Loucy (cell line): Measurements from ENCODE around the gene SPATA17.

ENCODE experiments used
- EZH2phosphoT487 ChIP-seq: fragments of 200-600 bp; IDR thresholded peaks from 2 replicates; pipeline ENCODE4 v1.6.1; 2018; ENCODE audit warnings: antibody characterized with exemption, mild to moderate bottlenecking, moderate library complexity, borderline replicate concordance
- TF ChIP-seq, protein P1 (sequence below): fragments of 200-600 bp; sonication (generic); conservative IDR thresholded peaks from 2 replicates; pipeline ENCODE4 v1.5.1; 2014; ENCODE audit warnings: mild to moderate bottlenecking, antibody characterized with exemption, low read length

DNA sequence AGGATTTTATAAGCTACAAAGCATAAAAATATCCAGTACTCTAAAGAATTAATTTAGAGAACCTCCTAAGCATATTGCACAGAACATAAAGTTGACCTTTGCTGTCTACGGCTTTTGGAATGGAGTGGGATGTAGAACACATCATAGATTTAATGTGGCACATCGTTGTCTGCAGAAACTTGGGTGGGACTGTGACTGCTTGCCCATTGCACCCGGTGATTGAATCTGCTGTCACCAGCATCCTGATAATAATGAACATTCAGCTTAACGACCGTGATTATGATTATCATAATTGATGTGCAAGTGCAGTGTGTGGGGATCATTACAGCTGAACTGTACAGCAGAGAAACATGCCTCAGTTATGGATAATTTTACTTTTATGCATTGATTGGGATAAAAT lies 181.9 kb downstream of the SPATA17 start:
- TF ChIP-seq, protein P1, sequence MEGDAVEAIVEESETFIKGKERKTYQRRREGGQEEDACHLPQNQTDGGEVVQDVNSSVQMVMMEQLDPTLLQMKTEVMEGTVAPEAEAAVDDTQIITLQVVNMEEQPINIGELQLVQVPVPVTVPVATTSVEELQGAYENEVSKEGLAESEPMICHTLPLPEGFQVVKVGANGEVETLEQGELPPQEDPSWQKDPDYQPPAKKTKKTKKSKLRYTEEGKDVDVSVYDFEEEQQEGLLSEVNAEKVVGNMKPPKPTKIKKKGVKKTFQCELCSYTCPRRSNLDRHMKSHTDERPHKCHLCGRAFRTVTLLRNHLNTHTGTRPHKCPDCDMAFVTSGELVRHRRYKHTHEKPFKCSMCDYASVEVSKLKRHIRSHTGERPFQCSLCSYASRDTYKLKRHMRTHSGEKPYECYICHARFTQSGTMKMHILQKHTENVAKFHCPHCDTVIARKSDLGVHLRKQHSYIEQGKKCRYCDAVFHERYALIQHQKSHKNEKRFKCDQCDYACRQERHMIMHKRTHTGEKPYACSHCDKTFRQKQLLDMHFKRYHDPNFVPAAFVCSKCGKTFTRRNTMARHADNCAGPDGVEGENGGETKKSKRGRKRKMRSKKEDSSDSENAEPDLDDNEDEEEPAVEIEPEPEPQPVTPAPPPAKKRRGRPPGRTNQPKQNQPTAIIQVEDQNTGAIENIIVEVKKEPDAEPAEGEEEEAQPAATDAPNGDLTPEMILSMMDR, result no peak
- TF ChIP-seq EZH2phosphoT487, result no peak
